GM12878 (cell line): ENCODE measurements around the gene VDR. TPM values are rescaled to one million over a fixed set of nuclear protein-coding genes. Genes with fewer than 3 reads are reported as not detected.

Source experiments
- CREM ChIP-seq: IDR thresholded peaks from 2 replicates; pipeline ENCODE4 v1.6.1; 2014; ENCODE audit warnings: antibody characterized with exemption, low read depth
- ETV6 ChIP-seq, 2 experiments: fragments of 450-650 bp in 1 of 2; IDR thresholded peaks in 1 of 2; conservative IDR thresholded peaks in 1 of 2; 2 replicates each; pipeline ENCODE4 v1.6.1; 2014; ENCODE audit warnings: antibody characterized with exemption in 1 of 2, borderline replicate concordance in 1 of 2, low read depth in 1 of 2, mild to moderate bottlenecking in 1 of 2, moderate library complexity in 1 of 2
- KLF5 ChIP-seq: fragments of 450-650 bp; IDR thresholded peaks from 2 replicates; pipeline ENCODE4 v1.6.1; 2014; ENCODE audit warnings: mild to moderate bottlenecking; ENCODE audit not compliant: partially characterized antibody
- MEF2A ChIP-seq: IDR thresholded peaks from 2 replicates; pipeline ENCODE4 v1.6.1; 2011; ENCODE audit warnings: low read depth, mild to moderate bottlenecking, low read length, moderate library complexity; ENCODE audit not compliant: insufficient read depth
- MTA2 ChIP-seq: fragments of 450-650 bp; IDR thresholded peaks from 2 replicates; pipeline ENCODE4 v1.6.1; 2016; ENCODE audit warnings: low read depth, mild to moderate bottlenecking, moderate library complexity
- POU2F2 ChIP-seq: IDR thresholded peaks from 3 replicates; pipeline ENCODE4 v1.6.1; 2011; ENCODE audit warnings: low read depth, mild to moderate bottlenecking, low read length, borderline replicate concordance
- SREBF1 ChIP-seq: IDR thresholded peaks from 2 replicates; pipeline ENCODE4 v1.6.1; 2012; ENCODE audit warnings: mild to moderate bottlenecking, low read length
- SREBF2 ChIP-seq: IDR thresholded peaks from 2 replicates; pipeline ENCODE4 v1.6.1; 2012; ENCODE audit warnings: mild to moderate bottlenecking, low read length
- STAT1 ChIP-seq: fragments of 450-650 bp; conservative IDR thresholded peaks from 2 replicates; pipeline ENCODE4 v1.6.1; 2014; ENCODE audit warnings: antibody characterized with exemption, mild to moderate bottlenecking
- TARDBP ChIP-seq: IDR thresholded peaks from 2 replicates; pipeline ENCODE4 v1.6.1; 2016; ENCODE audit warnings: borderline replicate concordance
- TCF3 ChIP-seq: IDR thresholded peaks from 2 replicates; pipeline ENCODE4 v1.6.1; 2012; ENCODE audit warnings: low read depth, mild to moderate bottlenecking, low read length, borderline replicate concordance; ENCODE audit not compliant: insufficient read depth
- ZSCAN29 ChIP-seq: fragments of 450-650 bp; IDR thresholded peaks from 2 replicates; pipeline ENCODE4 v1.6.1; 2017; ENCODE audit warnings: mild to moderate bottlenecking, moderate library complexity
- polyA plus RNA-seq, 11 experiments: library from polyadenylated mRNA; depleted of rRNA in 4 of 11; unstranded in 6 of 11; stranded (reverse) in 5 of 11; fragments of >200 nt; fragmentation: Nextera tagmentation in 4 of 11; fragmentation: Illumina TruSeq in 1 of 11; extraction: Ambion mirVana in 4 of 11; extraction: Trizol in 1 of 11; gene quantifications; 1 replicate in 1 of 11; 2 replicates in 10 of 11; pipeline versions ENCODE4 v1.2.1 to v1.2.3, GENCODE V29; 2011 to 2016; ENCODE audit warnings: inconsistent platforms in 2 of 11, missing spikeins in 2 of 11, low read depth in 1 of 11
- total RNA-seq, 4 experiments: library from RNA; depleted of rRNA in 3 of 4; stranded (reverse); fragments of >200 nt in 3 of 4; fragmentation: Illumina TruSeq in 1 of 4; extraction: Trizol in 1 of 4; gene quantifications; 2 replicates each; pipeline versions ENCODE4 v1.2.1 to v1.2.3, GENCODE V29; 2013 to 2021
- TF ChIP-seq, protein P1 (sequence below): fragments of 150-350 bp; IDR thresholded peaks from 2 replicates; pipeline ENCODE4 v1.6.1; 2016; ENCODE audit warnings: low read depth, low read length
- TF ChIP-seq, protein P2 (sequence below): fragments of 450-650 bp; IDR thresholded peaks from 2 replicates; pipeline ENCODE4 v1.6.1; 2017; ENCODE audit warnings: mild to moderate bottlenecking, low read depth, inconsistent platforms; ENCODE audit not compliant: poor library complexity, severe bottlenecking
- TF ChIP-seq, protein P3 (sequence below): IDR thresholded peaks from 2 replicates; pipeline ENCODE4 v1.6.1; 2012; ENCODE audit warnings: mild to moderate bottlenecking, low read depth, low read length

Gene VDR
- total and polyA plus RNA-seq, 10 of the 15 experiments (the other 5 are each of a cell fraction or from before 2014, with no cell fraction given) = 0.27 to 7.9 (median 3.0) TPM

DNA sequence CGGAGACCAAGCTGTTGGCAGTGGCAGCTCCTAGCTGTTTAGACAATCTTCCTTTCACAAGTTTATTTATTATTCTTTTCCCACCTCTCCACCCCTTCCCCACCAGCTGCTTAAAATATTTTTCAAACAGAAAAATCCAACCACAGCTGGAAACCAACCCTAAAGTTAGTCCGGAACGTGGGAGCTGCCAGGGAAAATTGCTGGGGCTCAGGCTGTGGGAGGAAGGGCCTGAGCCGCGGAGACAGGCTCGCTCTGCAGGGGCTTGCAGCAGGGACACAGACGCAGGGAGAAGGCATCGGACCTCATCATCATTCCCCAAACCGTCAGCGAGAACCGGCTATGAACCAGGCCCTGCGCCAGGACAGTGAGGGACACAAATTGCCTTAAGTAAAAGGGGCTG, 42.5 kb upstream of the VDR start (continued):
- TF ChIP-seq, protein P1, sequence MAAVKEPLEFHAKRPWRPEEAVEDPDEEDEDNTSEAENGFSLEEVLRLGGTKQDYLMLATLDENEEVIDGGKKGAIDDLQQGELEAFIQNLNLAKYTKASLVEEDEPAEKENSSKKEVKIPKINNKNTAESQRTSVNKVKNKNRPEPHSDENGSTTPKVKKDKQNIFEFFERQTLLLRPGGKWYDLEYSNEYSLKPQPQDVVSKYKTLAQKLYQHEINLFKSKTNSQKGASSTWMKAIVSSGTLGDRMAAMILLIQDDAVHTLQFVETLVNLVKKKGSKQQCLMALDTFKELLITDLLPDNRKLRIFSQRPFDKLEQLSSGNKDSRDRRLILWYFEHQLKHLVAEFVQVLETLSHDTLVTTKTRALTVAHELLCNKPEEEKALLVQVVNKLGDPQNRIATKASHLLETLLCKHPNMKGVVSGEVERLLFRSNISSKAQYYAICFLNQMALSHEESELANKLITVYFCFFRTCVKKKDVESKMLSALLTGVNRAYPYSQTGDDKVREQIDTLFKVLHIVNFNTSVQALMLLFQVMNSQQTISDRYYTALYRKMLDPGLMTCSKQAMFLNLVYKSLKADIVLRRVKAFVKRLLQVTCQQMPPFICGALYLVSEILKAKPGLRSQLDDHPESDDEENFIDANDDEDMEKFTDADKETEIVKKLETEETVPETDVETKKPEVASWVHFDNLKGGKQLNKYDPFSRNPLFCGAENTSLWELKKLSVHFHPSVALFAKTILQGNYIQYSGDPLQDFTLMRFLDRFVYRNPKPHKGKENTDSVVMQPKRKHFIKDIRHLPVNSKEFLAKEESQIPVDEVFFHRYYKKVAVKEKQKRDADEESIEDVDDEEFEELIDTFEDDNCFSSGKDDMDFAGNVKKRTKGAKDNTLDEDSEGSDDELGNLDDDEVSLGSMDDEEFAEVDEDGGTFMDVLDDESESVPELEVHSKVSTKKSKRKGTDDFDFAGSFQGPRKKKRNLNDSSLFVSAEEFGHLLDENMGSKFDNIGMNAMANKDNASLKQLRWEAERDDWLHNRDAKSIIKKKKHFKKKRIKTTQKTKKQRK = no peak
- TF ChIP-seq SREBF2 (no peak), POU2F2 (no peak), MTA2 (no peak), KLF5 (no peak), STAT1 (no peak), SREBF1 (no peak), TARDBP (no peak), TCF3 (no peak), ZSCAN29 (no peak), MEF2A (no peak), CREM (no peak), ETV6 (conservative IDR thresholded peaks at IDR 0.05 in 1 of 2, IDR thresholded peaks at IDR 0.05 in 1 of 2; ENCODE audit: borderline replicate concordance in 1 of 2, low read depth in 1 of 2) (no peak)
- TF ChIP-seq, protein P2, sequence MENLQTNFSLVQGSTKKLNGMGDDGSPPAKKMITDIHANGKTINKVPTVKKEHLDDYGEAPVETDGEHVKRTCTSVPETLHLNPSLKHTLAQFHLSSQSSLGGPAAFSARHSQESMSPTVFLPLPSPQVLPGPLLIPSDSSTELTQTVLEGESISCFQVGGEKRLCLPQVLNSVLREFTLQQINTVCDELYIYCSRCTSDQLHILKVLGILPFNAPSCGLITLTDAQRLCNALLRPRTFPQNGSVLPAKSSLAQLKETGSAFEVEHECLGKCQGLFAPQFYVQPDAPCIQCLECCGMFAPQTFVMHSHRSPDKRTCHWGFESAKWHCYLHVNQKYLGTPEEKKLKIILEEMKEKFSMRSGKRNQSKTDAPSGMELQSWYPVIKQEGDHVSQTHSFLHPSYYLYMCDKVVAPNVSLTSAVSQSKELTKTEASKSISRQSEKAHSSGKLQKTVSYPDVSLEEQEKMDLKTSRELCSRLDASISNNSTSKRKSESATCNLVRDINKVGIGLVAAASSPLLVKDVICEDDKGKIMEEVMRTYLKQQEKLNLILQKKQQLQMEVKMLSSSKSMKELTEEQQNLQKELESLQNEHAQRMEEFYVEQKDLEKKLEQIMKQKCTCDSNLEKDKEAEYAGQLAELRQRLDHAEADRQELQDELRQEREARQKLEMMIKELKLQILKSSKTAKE = no peak
- TF ChIP-seq, protein P3, sequence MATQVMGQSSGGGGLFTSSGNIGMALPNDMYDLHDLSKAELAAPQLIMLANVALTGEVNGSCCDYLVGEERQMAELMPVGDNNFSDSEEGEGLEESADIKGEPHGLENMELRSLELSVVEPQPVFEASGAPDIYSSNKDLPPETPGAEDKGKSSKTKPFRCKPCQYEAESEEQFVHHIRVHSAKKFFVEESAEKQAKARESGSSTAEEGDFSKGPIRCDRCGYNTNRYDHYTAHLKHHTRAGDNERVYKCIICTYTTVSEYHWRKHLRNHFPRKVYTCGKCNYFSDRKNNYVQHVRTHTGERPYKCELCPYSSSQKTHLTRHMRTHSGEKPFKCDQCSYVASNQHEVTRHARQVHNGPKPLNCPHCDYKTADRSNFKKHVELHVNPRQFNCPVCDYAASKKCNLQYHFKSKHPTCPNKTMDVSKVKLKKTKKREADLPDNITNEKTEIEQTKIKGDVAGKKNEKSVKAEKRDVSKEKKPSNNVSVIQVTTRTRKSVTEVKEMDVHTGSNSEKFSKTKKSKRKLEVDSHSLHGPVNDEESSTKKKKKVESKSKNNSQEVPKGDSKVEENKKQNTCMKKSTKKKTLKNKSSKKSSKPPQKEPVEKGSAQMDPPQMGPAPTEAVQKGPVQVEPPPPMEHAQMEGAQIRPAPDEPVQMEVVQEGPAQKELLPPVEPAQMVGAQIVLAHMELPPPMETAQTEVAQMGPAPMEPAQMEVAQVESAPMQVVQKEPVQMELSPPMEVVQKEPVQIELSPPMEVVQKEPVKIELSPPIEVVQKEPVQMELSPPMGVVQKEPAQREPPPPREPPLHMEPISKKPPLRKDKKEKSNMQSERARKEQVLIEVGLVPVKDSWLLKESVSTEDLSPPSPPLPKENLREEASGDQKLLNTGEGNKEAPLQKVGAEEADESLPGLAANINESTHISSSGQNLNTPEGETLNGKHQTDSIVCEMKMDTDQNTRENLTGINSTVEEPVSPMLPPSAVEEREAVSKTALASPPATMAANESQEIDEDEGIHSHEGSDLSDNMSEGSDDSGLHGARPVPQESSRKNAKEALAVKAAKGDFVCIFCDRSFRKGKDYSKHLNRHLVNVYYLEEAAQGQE = no peak
- TF ChIP-seq, all 136 proteins: peak for 0
